ENCODE data around the gene PANX1. TPM values are rescaled to one million over a fixed set of nuclear protein-coding genes. Genes with fewer than 3 reads are reported as not detected.

Gene PANX1
- total and polyA plus RNA-seq, 2 experiments from 2014 or later, result 9.5 to 40.8 TPM

DNA sequence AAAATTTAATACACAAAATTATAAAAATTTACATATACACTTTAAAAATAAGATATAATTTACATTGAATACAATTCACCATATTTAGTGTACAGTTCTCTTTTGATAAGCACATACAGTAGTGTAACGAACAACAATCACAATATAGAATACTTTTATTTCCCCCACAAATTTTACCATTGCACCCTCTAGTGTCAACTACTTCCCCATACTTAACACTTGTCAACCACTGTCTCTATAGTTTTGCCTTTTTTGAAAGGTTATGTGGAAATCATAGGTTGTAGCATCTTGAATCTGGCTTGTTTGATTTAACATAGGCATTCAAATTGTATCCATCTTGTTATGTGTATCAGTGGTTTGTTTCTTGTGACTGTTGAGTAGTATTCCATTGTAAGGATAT lies 21.3 kb upstream of the PANX1 start:
- Mint-ChIP-seq H3K27me3 (ENCODE audit: insufficient read depth, low read depth, poor library complexity) (no peaks in the 10 kb centered on the region), H3K36me3 (ENCODE audit: low read depth) (peaks cover 18% of the 10 kb centered on the region), H3K4me3 (no peak overlapping the region), H3K9me3 (peaks cover 4% of the 10 kb centered on the region; the same call in 2 of the 3 replicates), H3K4me1 (peaks cover 8% of the 10 kb centered on the region; the same call in 2 of the 3 replicates), H3K27ac (no peak overlapping the region)
- Histone ChIP-seq H3K27me3 (ENCODE audit: insufficient read depth) (no peaks in the 10 kb centered on the region), H3K4me1 (ENCODE audit: insufficient read depth) (peaks cover 4% of the 10 kb centered on the region; the same call in 1 of the 2 replicates), H3K4me3 (no peak overlapping the region), H3K79me2 (replicated peaks; ENCODE audit: insufficient read depth) (no peaks in the 10 kb centered on the region), H2AFZ (no peak overlapping the region), H3K36me3 (ENCODE audit: insufficient read depth) (no peaks in the 10 kb centered on the region), H4K20me1 (replicated peaks; ENCODE audit: insufficient read depth) (no peaks in the 10 kb centered on the region), H3K27ac (ENCODE audit: low read depth) (no peak overlapping the region), H3K4me2 (no peak overlapping the region), H3F3A (replicated peaks; ENCODE audit: low read depth) (no peaks in the 10 kb centered on the region), H3K9me2 (ENCODE audit: insufficient read depth) (peaks cover 5% of the 10 kb centered on the region; the same call in 1 of the 2 replicates)
- TF ChIP-seq POLR2AphosphoS5 (IDR thresholded peaks at IDR 0.05; ENCODE audit: low read depth), result no peak
- TF ChIP-seq, protein P1, sequence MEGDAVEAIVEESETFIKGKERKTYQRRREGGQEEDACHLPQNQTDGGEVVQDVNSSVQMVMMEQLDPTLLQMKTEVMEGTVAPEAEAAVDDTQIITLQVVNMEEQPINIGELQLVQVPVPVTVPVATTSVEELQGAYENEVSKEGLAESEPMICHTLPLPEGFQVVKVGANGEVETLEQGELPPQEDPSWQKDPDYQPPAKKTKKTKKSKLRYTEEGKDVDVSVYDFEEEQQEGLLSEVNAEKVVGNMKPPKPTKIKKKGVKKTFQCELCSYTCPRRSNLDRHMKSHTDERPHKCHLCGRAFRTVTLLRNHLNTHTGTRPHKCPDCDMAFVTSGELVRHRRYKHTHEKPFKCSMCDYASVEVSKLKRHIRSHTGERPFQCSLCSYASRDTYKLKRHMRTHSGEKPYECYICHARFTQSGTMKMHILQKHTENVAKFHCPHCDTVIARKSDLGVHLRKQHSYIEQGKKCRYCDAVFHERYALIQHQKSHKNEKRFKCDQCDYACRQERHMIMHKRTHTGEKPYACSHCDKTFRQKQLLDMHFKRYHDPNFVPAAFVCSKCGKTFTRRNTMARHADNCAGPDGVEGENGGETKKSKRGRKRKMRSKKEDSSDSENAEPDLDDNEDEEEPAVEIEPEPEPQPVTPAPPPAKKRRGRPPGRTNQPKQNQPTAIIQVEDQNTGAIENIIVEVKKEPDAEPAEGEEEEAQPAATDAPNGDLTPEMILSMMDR (conservative IDR thresholded peaks at IDR 0.05; ENCODE audit: low read depth in 2 of 2), result peak; percentile 36 to 43
- TF ChIP-seq EZH2phosphoT487 (IDR thresholded peaks at IDR 0.05; ENCODE audit: unreplicated experiment), result no peak
- TF ChIP-seq JUNB (IDR thresholded peaks at IDR 0.05; ENCODE audit: unreplicated experiment), result no peak
- TF ChIP-seq, protein P2, sequence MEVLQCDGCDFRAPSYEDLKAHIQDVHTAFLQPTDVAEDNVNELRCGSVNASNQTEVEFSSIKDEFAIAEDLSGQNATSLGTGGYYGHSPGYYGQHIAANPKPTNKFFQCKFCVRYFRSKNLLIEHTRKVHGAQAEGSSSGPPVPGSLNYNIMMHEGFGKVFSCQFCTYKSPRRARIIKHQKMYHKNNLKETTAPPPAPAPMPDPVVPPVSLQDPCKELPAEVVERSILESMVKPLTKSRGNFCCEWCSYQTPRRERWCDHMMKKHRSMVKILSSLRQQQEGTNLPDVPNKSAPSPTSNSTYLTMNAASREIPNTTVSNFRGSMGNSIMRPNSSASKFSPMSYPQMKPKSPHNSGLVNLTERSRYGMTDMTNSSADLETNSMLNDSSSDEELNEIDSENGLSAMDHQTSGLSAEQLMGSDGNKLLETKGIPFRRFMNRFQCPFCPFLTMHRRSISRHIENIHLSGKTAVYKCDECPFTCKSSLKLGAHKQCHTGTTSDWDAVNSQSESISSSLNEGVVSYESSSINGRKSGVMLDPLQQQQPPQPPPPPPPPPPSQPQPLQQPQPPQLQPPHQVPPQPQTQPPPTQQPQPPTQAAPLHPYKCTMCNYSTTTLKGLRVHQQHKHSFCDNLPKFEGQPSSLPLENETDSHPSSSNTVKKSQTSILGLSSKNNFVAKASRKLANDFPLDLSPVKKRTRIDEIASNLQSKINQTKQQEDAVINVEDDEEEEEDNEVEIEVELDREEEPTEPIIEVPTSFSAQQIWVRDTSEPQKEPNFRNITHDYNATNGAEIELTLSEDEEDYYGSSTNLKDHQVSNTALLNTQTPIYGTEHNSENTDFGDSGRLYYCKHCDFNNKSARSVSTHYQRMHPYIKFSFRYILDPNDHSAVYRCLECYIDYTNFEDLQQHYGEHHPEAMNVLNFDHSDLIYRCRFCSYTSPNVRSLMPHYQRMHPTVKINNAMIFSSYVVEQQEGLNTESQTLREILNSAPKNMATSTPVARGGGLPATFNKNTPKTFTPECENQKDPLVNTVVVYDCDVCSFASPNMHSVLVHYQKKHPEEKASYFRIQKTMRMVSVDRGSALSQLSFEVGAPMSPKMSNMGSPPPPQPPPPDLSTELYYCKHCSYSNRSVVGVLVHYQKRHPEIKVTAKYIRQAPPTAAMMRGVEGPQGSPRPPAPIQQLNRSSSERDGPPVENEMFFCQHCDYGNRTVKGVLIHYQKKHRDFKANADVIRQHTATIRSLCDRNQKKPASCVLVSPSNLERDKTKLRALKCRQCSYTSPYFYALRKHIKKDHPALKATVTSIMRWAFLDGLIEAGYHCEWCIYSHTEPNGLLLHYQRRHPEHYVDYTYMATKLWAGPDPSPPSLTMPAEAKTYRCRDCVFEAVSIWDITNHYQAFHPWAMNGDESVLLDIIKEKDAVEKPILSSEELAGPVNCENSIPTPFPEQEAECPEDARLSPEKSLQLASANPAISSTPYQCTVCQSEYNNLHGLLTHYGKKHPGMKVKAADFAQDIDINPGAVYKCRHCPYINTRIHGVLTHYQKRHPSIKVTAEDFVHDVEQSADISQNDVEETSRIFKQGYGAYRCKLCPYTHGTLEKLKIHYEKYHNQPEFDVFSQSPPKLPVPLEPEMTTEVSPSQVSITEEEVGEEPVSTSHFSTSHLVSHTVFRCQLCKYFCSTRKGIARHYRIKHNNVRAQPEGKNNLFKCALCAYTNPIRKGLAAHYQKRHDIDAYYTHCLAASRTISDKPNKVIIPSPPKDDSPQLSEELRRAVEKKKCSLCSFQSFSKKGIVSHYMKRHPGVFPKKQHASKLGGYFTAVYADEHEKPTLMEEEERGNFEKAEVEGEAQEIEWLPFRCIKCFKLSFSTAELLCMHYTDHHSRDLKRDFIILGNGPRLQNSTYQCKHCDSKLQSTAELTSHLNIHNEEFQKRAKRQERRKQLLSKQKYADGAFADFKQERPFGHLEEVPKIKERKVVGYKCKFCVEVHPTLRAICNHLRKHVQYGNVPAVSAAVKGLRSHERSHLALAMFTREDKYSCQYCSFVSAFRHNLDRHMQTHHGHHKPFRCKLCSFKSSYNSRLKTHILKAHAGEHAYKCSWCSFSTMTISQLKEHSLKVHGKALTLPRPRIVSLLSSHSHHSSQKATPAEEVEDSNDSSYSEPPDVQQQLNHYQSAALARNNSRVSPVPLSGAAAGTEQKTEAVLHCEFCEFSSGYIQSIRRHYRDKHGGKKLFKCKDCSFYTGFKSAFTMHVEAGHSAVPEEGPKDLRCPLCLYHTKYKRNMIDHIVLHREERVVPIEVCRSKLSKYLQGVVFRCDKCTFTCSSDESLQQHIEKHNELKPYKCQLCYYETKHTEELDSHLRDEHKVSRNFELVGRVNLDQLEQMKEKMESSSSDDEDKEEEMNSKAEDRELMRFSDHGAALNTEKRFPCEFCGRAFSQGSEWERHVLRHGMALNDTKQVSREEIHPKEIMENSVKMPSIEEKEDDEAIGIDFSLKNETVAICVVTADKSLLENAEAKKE (CRISPR knock-in tag; IDR thresholded peaks at IDR 0.05), result no peak
- TF ChIP-seq STAT1 (IDR thresholded peaks at IDR 0.05; ENCODE audit: unreplicated experiment), result no peak
- TF ChIP-seq EZH2 (IDR thresholded peaks at IDR 0.05; ENCODE audit: low read depth, unreplicated experiment), result no peak
- ATAC-seq (no peak), DNase-seq (ENCODE audit: low spot score) (peak; percentile 17)

Measured in GM23338 (cell line).